B cell (primary cell): ENCODE data around the gene BCAR3. TPM values are rescaled to one million over a fixed set of nuclear protein-coding genes. Genes with fewer than 3 reads are reported as not detected.

Source experiments
- ATAC-seq: fragments of 200-7000 bp; cut with Tn5 transposase; one replicate; pipeline ENCODE4 v1.10.0; 2021; ENCODE audit warnings: low read depth, mild to moderate bottlenecking, moderate number of reproducible peaks, moderate library complexity
- CTCF ChIA-PET: fragments of 350-600 bp; sonication (Branson Sonifier 250); formaldehyde crosslinking; loops from one replicate; lab custom pipeline; 2021; ENCODE audit warnings: antibody characterized with exemption, inconsistent platforms; lab: Charles Lee
- POLR2A ChIA-PET: fragments of 350-600 bp; sonication (Branson Sonifier 250); formaldehyde crosslinking; loops from one replicate; lab custom pipeline; 2021; ENCODE audit warnings: antibody characterized with exemption; lab: Charles Lee
- DNase-seq: peaks from one replicate; pipeline ENCODE4 v3.0.0; 2013
- H2AFZ ChIP-seq: 2 replicates; pipeline ENCODE4 v1.6.1; 2012; ENCODE audit warnings: mild to moderate bottlenecking, low read depth, low read length; ENCODE audit not compliant: insufficient read depth, poor library complexity, severe bottlenecking
- H3K27ac ChIP-seq, 2 donors: 1 replicate in 1 of 2; 2 replicates in 1 of 2; pipeline ENCODE4 v1.5.1; 2012 to 2013; ENCODE audit warnings: low read length in 2 of 2, mild to moderate bottlenecking in 2 of 2, moderate library complexity in 1 of 2
- H3K27me3 ChIP-seq, 4 experiments: fragments of 200-600 bp in 1 of 4; sonication (generic) in 1 of 4; replicated peaks in 1 of 4; 1 replicate in 2 of 4; 2 replicates in 2 of 4; pipeline versions ENCODE4 v1.6.1 to v1.7.0; 2013 to 2016; ENCODE audit warnings: low read length in 3 of 4, mild to moderate bottlenecking in 2 of 4, mixed read lengths in 1 of 4, moderate library complexity in 1 of 4; ENCODE audit not compliant: insufficient read depth in 4 of 4, control insufficient read depth in 3 of 4; ENCODE audit errors: control extremely low read depth in 1 of 4
- H3K36me3 ChIP-seq, 2 experiments: replicated peaks in 1 of 2; 1 replicate in 1 of 2; 2 replicates in 1 of 2; pipeline versions ENCODE4 v1.6.1 to v1.7.1; 2013; ENCODE audit warnings: low read length in 1 of 2; ENCODE audit not compliant: insufficient read depth in 2 of 2, control insufficient read depth in 1 of 2; ENCODE audit errors: control extremely low read depth in 1 of 2, extremely low read depth in 1 of 2
- H3K4me1 ChIP-seq, 2 donors: fragments of 200-600 bp in 1 of 2; sonication (generic) in 1 of 2; 1 replicate in 1 of 2; 2 replicates in 1 of 2; pipeline versions ENCODE4 v1.5.1 to v1.6.1; 2013 to 2017; ENCODE audit warnings: low read length in 2 of 2; ENCODE audit not compliant: control insufficient read depth in 2 of 2, insufficient read depth in 2 of 2
- H3K4me2 ChIP-seq: replicated peaks from 2 replicates; pipeline ENCODE3; 2012; ENCODE audit warnings: mild to moderate bottlenecking, low read depth, low read length; ENCODE audit not compliant: poor library complexity, severe bottlenecking
- H3K4me3 ChIP-seq, 5 experiments: fragments of 200-600 bp in 1 of 5; sonication (generic) in 1 of 5; 1 replicate in 3 of 5; 2 replicates in 2 of 5; pipeline versions ENCODE4 v1.5.1 to v1.7.0; 2011 to 2016; ENCODE audit warnings: low read length in 4 of 5, mild to moderate bottlenecking in 4 of 5, low read depth in 2 of 5, control low read depth in 1 of 5, moderate library complexity in 1 of 5; ENCODE audit not compliant: insufficient read depth in 1 of 5; ENCODE audit errors: control extremely low read depth in 1 of 5, extremely low read depth in 1 of 5
- H3K79me2 ChIP-seq: fragments of 200-600 bp; sonication (generic); one replicate; pipeline ENCODE4 v1.6.0; 2016; ENCODE audit warnings: low read length; ENCODE audit not compliant: control insufficient read depth, insufficient read depth
- H3K9ac ChIP-seq: fragments of 200-600 bp; sonication (generic); 2 replicates; pipeline ENCODE4 v1.6.1; 2017; ENCODE audit warnings: mild to moderate bottlenecking, low read length, moderate library complexity
- H3K9me3 ChIP-seq, 3 donors: one replicate each; pipeline versions ENCODE4 v1.6.1 to v1.7.1; 2013; ENCODE audit warnings: low read length in 2 of 3; ENCODE audit not compliant: control insufficient read depth in 2 of 3, insufficient read depth in 1 of 3; ENCODE audit errors: control extremely low read depth in 1 of 3
- H4K20me1 ChIP-seq: 2 replicates; pipeline ENCODE4 v1.6.0; 2012; ENCODE audit warnings: mild to moderate bottlenecking, low read length; ENCODE audit not compliant: insufficient read depth, control insufficient read depth, poor library complexity, severe bottlenecking
- H3K27ac Mint-ChIP-seq: one replicate; pipeline ENCODE4 v1.8.0; 2021; ENCODE audit warnings: mixed read lengths
- H3K27me3 Mint-ChIP-seq: one replicate; pipeline ENCODE4 v1.8.0; 2021; ENCODE audit warnings: mixed read lengths
- H3K4me1 Mint-ChIP-seq: one replicate; pipeline ENCODE4 v1.8.0; 2021; ENCODE audit warnings: mixed read lengths
- H3K4me3 Mint-ChIP-seq: one replicate; pipeline ENCODE4 v1.8.0; 2021; ENCODE audit warnings: mixed read lengths
- H3K9me3 Mint-ChIP-seq: one replicate; pipeline ENCODE4 v1.8.0; 2022; ENCODE audit warnings: mixed read lengths; ENCODE audit not compliant: insufficient read depth
- EZH2 ChIP-seq: IDR thresholded peaks from 2 replicates; pipeline ENCODE4 v1.6.1; 2012; ENCODE audit warnings: borderline replicate concordance, low read depth, mild to moderate bottlenecking, moderate library complexity, low read length; ENCODE audit not compliant: insufficient read depth, poor library complexity, severe bottlenecking
- WGBS: methylation state at CpG from one replicate; pipeline ENCODE4 v1.1.5; 2013; ENCODE audit warnings: missing lambda C conversion rate; ENCODE audit not compliant: insufficient coverage; 5-methylcytosine and 5-hydroxymethylcytosine counted together
- intact Hi-C: fragments of 100-400 bp; cut with micrococcal nuclease; formaldehyde crosslinking; loops from one replicate; pipeline ENCODE4 v1.10.0; 2022
- polyA plus RNA-seq: library from polyadenylated mRNA; depleted of rRNA; stranded (reverse); fragments of >200 nt; gene quantifications from 2 replicates; pipeline ENCODE4 v1.2.3, GENCODE V29; 2012
- total RNA-seq, 2 donors: library from RNA; stranded (reverse); fragments of 120-200 nt in 1 of 2; gene quantifications; 1 replicate in 1 of 2; 2 replicates in 1 of 2; pipeline versions ENCODE4 v1.2.3 to v1.2.4, GENCODE V29; 2013 to 2022
- TF ChIP-seq, protein P1 (sequence below): fragments of 200-600 bp; IDR thresholded peaks from one replicate; pipeline ENCODE4 v1.8.0; 2022; ENCODE audit warnings: antibody characterized with exemption, mild to moderate bottlenecking

The BCAR3 gene
- total and polyA plus RNA-seq, 2 donors (not counting 1 experiment from before 2014, with no cell fraction given) = 6.7 to 13.0 TPM

GRCh38 chr1:93552741-93553455, 128.7 kb downstream of the BCAR3 start:
- TF ChIP-seq, protein P1, sequence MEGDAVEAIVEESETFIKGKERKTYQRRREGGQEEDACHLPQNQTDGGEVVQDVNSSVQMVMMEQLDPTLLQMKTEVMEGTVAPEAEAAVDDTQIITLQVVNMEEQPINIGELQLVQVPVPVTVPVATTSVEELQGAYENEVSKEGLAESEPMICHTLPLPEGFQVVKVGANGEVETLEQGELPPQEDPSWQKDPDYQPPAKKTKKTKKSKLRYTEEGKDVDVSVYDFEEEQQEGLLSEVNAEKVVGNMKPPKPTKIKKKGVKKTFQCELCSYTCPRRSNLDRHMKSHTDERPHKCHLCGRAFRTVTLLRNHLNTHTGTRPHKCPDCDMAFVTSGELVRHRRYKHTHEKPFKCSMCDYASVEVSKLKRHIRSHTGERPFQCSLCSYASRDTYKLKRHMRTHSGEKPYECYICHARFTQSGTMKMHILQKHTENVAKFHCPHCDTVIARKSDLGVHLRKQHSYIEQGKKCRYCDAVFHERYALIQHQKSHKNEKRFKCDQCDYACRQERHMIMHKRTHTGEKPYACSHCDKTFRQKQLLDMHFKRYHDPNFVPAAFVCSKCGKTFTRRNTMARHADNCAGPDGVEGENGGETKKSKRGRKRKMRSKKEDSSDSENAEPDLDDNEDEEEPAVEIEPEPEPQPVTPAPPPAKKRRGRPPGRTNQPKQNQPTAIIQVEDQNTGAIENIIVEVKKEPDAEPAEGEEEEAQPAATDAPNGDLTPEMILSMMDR = no peak
- no peak for TF ChIP-seq EZH2
- Mint-ChIP-seq H3K4me1 (peaks cover 2% of the 10 kb centered on the region), H3K27ac (no peak overlapping the region), H3K27me3 (no peaks in the 10 kb centered on the region), H3K4me3 (no peak overlapping the region), H3K9me3 (no peaks in the 10 kb centered on the region)
- Histone ChIP-seq H3K4me3 (no peak overlapping the region), H3K9me3 (no peaks in the 10 kb centered on the region), H3K27ac (no peak overlapping the region), H2AFZ (no peak overlapping the region), H3K36me3 (peaks cover 0 to 10% of the 10 kb centered on the region in 2 experiments), H3K4me2 (no peak overlapping the region), H3K27me3 (no peaks in the 10 kb centered on the region), H3K9ac (no peak overlapping the region), H3K4me1 (peaks cover 0 to 1% of the 10 kb centered on the region in 2 donors), H3K79me2 (no peaks in the 10 kb centered on the region), H4K20me1 (no peaks in the 10 kb centered on the region)
- DNase-seq (no peak), ATAC-seq (no peak)
- 77% methylated on average over 4 of the region's 9 CpGs for WGBS
- intact Hi-C loops = no loop called here
- CTCF ChIA-PET = interaction anchor here (1.1 kb wide), 1 partner anchor 78 kb away, joined by 3 read pairs; no protein-coding TSS in a partner anchor
- POLR2A ChIA-PET = no interaction called here

GRCh38 chr1:93549811-93550210, 131.8 kb downstream of the BCAR3 start:
- Histone ChIP-seq H3K27me3 (no peaks in the 10 kb centered on the region), H3K27ac (no peak overlapping the region), H3K9me3 (no peaks in the 10 kb centered on the region), H4K20me1 (no peaks in the 10 kb centered on the region), H3K9ac (no peak overlapping the region), H3K36me3 (peaks cover 0 to 12% of the 10 kb centered on the region in 2 experiments), H3K4me1 (no peaks in the 10 kb centered on the region), H3K4me2 (no peak overlapping the region), H3K4me3 (no peak overlapping the region), H3K79me2 (no peaks in the 10 kb centered on the region), H2AFZ (no peak overlapping the region)
- ChIA-PET CTCF (no interaction called here), POLR2A (no interaction called here)
- no peaks in the 10 kb centered on the region for H3K9me3 Mint-ChIP-seq
- no peak for DNase-seq
- ATAC-seq = no peak
- H3K4me3 Mint-ChIP-seq = no peak overlapping the region
- no peaks in the 10 kb centered on the region for H3K4me1 Mint-ChIP-seq
- H3K27ac Mint-ChIP-seq = no peak overlapping the region
- no CpG with 5 or more reads among the region's 4 CpGs for WGBS
- TF ChIP-seq EZH2 = no peak
- TF ChIP-seq, protein P1 = no peak
- H3K27me3 Mint-ChIP-seq = no peaks in the 10 kb centered on the region
- intact Hi-C loops = no loop called here
